Measurements from ENCODE around the gene SHROOM3. TPM values are rescaled to one million over a fixed set of nuclear protein-coding genes. Genes with fewer than 3 reads are reported as not detected.

Gene SHROOM3
- total RNA-seq, 2 donors from 2014 or later: 142 to 160 TPM

- no peak for TF ChIP-seq CTCF (IDR thresholded peaks at IDR 0.05)
- Histone ChIP-seq H3K4me3 (no peak overlapping the region), H3K9ac (ENCODE audit: low read depth in 2 of 2, low read length in 2 of 2) (no peak overlapping the region), H3K36me3 (no peaks in the 10 kb centered on the region), H3K4me1 (no peaks in the 10 kb centered on the region), H3K27me3 (no peaks in the 10 kb centered on the region), H3K9me3 (no peaks in the 10 kb centered on the region), H3K27ac (no peak overlapping the region)
- intact Hi-C loops (cut with DNase I): loop anchor here (2.0 to 5.0 kb wide), 2 partner anchors 239 to 317 kb away; no protein-coding TSS in a partner anchor
- DNase-seq: no peak
Measured at GRCh38 chr4:76749355-76749754, 314.3 kb downstream of the SHROOM3 start.

- Histone ChIP-seq H3K27ac (no peak overlapping the region), H3K9ac (ENCODE audit: low read depth in 2 of 2, low read length in 2 of 2) (no peak overlapping the region), H3K36me3 (no peaks in the 10 kb centered on the region), H3K27me3 (no peaks in the 10 kb centered on the region), H3K4me3 (no peak overlapping the region), H3K9me3 (no peaks in the 10 kb centered on the region), H3K4me1 (no peaks in the 10 kb centered on the region)
- TF ChIP-seq CTCF (IDR thresholded peaks at IDR 0.05): no peak
- intact Hi-C loops (cut with DNase I): no loop called here
- DNase-seq: no peak
Measured at GRCh38 chr4:76750716-76751115, 315.7 kb downstream of the SHROOM3 start.

GRCh38 chr4:76751612-76752343, 316.7 kb downstream of the SHROOM3 start:
- Histone ChIP-seq H3K4me1 (no peaks in the 10 kb centered on the region), H3K9me3 (no peaks in the 10 kb centered on the region), H3K9ac (ENCODE audit: low read depth in 2 of 2, low read length in 2 of 2) (no peak overlapping the region), H3K4me3 (no peak overlapping the region), H3K27ac (no peak overlapping the region), H3K27me3 (no peaks in the 10 kb centered on the region), H3K36me3 (no peaks in the 10 kb centered on the region)
- no peak for DNase-seq
- intact Hi-C loops (cut with DNase I): no loop called here
- TF ChIP-seq CTCF (IDR thresholded peaks at IDR 0.05): no peak

GRCh38 chr4:76752861-76753501, 318.0 kb downstream of the SHROOM3 start:
- Histone ChIP-seq H3K36me3 (no peaks in the 10 kb centered on the region), H3K9ac (ENCODE audit: low read depth in 2 of 2, low read length in 2 of 2) (no peak overlapping the region), H3K27me3 (no peaks in the 10 kb centered on the region), H3K4me1 (no peaks in the 10 kb centered on the region), H3K27ac (no peak overlapping the region), H3K4me3 (no peak overlapping the region), H3K9me3 (no peaks in the 10 kb centered on the region)
- no peak for TF ChIP-seq CTCF (IDR thresholded peaks at IDR 0.05)
- DNase-seq: no peak
- intact Hi-C loops (cut with DNase I): no loop called here

- Histone ChIP-seq H3K4me1 (no peaks in the 10 kb centered on the region), H3K36me3 (no peaks in the 10 kb centered on the region), H3K27ac (no peak overlapping the region), H3K27me3 (no peaks in the 10 kb centered on the region), H3K4me3 (no peak overlapping the region), H3K9me3 (no peaks in the 10 kb centered on the region), H3K9ac (ENCODE audit: low read depth in 2 of 2, low read length in 2 of 2) (no peak overlapping the region)
- no peak for TF ChIP-seq CTCF (IDR thresholded peaks at IDR 0.05)
- intact Hi-C loops (cut with DNase I): no loop called here
- DNase-seq: no peak
Measured at GRCh38 chr4:76753814-76754213, 318.8 kb downstream of the SHROOM3 start.

Measured in colonic mucosa (tissue), 4 donors.